HFF-Myc (cell line): ENCODE data around the gene LDB2.
"Not testable (repeated sequence)": the region's sequence is repeated elsewhere in the genome, so short reads cannot be mapped to it uniquely, and the experiment has no call there.

ENCODE experiments used
- DNase-seq: peaks from one replicate; pipeline ENCODE4 v3.0.0-alpha.2; 2011; ENCODE audit warnings: low read depth; ENCODE audit errors: extremely low read depth
- H3K4me3 ChIP-seq: replicated peaks from 2 replicates; pipeline ENCODE4 v1.5.1; 2011; ENCODE audit warnings: low read depth, mild to moderate bottlenecking, control low read depth, low read length
- CTCF ChIP-seq: IDR thresholded peaks from 2 replicates; pipeline ENCODE4 v1.5.1; 2012; ENCODE audit warnings: mild to moderate bottlenecking, low read depth, low read length, control low read depth; ENCODE audit errors: missing control alignments

Gene LDB2

GRCh38 chr4:16636912-16637630 lies 261.4 kb downstream of the LDB2 start:
- TF ChIP-seq CTCF = no peak
- no peak for DNase-seq
- no peak overlapping the region for H3K4me3 ChIP-seq

GRCh38 chr4:16636304-16636703 lies 262.1 kb downstream of the LDB2 start:
- DNase-seq = no peak
- TF ChIP-seq CTCF = no peak
- no peak overlapping the region for H3K4me3 ChIP-seq

GRCh38 chr4:16629274-16629673 lies 269.2 kb downstream of the LDB2 start:
- not testable (repeated sequence) for DNase-seq, H3K4me3 ChIP-seq

GRCh38 chr4:16628835-16629234 lies 269.6 kb downstream of the LDB2 start:
- DNase-seq, H3K4me3 ChIP-seq: not testable (repeated sequence)

GRCh38 chr4:16627999-16628398 lies 270.4 kb downstream of the LDB2 start:
- no peak for TF ChIP-seq CTCF
- no peak overlapping the region for H3K4me3 ChIP-seq

GRCh38 chr4:16626945-16627344 lies 271.5 kb downstream of the LDB2 start:
- H3K4me3 ChIP-seq = no peak overlapping the region
- no peak for TF ChIP-seq CTCF
- DNase-seq = peak; percentile 91

More at GRCh38 chr4:16627999-16628398, 270.4 kb downstream of the LDB2 start:
- peak; percentile 74 for DNase-seq

GRCh38 chr4:16622826-16623225 lies 275.6 kb downstream of the LDB2 start:
- TF ChIP-seq CTCF = no peak
- no peak overlapping the region for H3K4me3 ChIP-seq
- no peak for DNase-seq

- no peak for DNase-seq
- TF ChIP-seq CTCF = no peak
- no peak overlapping the region for H3K4me3 ChIP-seq
Observed at GRCh38 chr4:16617435-16617834, 281.0 kb downstream of the LDB2 start.
